ENCODE measurements around the gene PPM1N. TPM values are rescaled to one million over a fixed set of nuclear protein-coding genes. Genes with fewer than 3 reads are reported as not detected.
A peak's percentile ranks its signal among the peaks of the same experiment; 100 is the strongest.

The PPM1N gene
- total RNA-seq, 2 experiments from 2014 or later, result 3.7 to 4.2 TPM

DNA sequence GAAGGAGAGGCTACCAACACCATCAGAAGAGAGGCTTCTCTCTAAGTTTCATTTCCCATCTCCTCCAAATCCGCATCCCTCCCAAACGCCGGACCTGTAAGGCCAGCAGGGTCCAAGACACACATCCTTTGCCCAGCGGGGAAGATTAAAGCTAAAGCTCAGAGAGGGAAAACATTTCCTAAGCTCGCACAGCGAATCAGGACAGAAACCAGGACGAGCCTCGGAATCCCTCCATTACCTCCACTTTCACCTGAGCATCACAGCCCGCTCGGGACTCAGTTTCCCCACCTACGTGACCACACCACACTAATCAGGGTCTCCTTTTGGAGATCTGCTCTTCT is 31.2 kb upstream of the PPM1N start:
- H3K36me3 Mint-ChIP-seq (ENCODE audit: low read depth), result peaks cover 10% of the 10 kb centered on the region
- no peak for DNase-seq
- no peaks in the 10 kb centered on the region for H3K9me3 Mint-ChIP-seq

DNA sequence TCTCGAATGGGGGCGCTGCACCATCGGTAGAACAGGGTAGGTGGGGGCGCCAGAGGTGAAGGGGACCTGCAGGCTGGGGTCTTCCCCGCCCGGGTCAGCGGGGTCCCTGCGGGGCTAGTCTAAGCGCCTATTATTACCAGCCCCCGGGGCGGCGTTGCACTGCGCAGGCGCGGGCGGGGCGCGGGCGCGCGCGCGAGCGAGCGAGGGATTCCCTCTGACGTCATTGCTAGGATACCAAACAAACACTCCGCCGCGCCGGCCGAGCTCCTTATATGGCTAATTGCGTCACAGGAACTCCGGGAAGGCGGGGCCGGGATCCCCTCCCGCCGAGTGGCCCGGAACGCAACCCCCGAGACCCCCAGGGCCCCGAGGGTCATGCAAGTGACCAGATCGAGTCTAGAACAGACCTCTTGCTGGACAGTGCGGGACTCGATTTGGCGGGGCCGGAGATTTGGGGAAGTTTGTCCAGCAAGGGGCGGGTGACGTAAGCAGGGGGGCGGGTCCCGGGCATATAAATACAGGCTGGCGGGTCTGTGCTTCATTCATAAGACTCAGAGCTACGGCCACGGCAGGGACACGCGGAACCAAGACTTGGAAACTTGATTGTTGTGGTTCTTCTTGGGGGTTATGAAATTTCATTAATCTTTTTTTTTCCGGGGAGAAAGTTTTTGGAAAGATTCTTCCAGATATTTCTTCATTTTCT is 30.6 kb upstream of the PPM1N start, which contains the start of gene FOSB:
FOSB (plus strand) TSS at position 541 of the 703 bp plus-strand sequence. CDS start 591 bp downstream, outside the sequence.
- CTCF ChIA-PET, result interaction anchor here (0.6 to 5.2 kb wide), 14 partner anchors 9 to 213 kb away, joined by 3 to 64 read pairs (median 5); no protein-coding TSS in a partner anchor
- POLR2A ChIA-PET, result interaction anchor here (0.6 to 3.4 kb wide), 11 partner anchors 11 to 191 kb away, joined by 3 to 29 read pairs (median 5); no protein-coding TSS in a partner anchor

More for the DNA sequence above, 31.2 kb upstream of the PPM1N start:
- Mint-ChIP-seq H3K27ac (peak overlapping the region; percentile 52), H3K4me1 (ENCODE audit: low read depth) (peaks cover 31% of the 10 kb centered on the region), H3K4me3 (peak overlapping the region; percentile 86), H3K27me3 (no peaks in the 10 kb centered on the region)
- POLR2A ChIA-PET, result interaction anchor here (0.6 to 3.3 kb wide), 7 partner anchors 11 to 191 kb away, joined by 3 to 16 read pairs (median 5); no protein-coding TSS in a partner anchor
- no peak for ATAC-seq
- TF ChIP-seq, protein P1, sequence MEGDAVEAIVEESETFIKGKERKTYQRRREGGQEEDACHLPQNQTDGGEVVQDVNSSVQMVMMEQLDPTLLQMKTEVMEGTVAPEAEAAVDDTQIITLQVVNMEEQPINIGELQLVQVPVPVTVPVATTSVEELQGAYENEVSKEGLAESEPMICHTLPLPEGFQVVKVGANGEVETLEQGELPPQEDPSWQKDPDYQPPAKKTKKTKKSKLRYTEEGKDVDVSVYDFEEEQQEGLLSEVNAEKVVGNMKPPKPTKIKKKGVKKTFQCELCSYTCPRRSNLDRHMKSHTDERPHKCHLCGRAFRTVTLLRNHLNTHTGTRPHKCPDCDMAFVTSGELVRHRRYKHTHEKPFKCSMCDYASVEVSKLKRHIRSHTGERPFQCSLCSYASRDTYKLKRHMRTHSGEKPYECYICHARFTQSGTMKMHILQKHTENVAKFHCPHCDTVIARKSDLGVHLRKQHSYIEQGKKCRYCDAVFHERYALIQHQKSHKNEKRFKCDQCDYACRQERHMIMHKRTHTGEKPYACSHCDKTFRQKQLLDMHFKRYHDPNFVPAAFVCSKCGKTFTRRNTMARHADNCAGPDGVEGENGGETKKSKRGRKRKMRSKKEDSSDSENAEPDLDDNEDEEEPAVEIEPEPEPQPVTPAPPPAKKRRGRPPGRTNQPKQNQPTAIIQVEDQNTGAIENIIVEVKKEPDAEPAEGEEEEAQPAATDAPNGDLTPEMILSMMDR (IDR thresholded peaks at IDR 0.05), result no peak
- intact Hi-C loops (cut with micrococcal nuclease), result no loop called here
- CTCF ChIA-PET, result interaction anchor here (0.6 to 5.2 kb wide), 13 partner anchors 9 to 213 kb away, joined by 3 to 64 read pairs (median 5); no protein-coding TSS in a partner anchor

DNA sequence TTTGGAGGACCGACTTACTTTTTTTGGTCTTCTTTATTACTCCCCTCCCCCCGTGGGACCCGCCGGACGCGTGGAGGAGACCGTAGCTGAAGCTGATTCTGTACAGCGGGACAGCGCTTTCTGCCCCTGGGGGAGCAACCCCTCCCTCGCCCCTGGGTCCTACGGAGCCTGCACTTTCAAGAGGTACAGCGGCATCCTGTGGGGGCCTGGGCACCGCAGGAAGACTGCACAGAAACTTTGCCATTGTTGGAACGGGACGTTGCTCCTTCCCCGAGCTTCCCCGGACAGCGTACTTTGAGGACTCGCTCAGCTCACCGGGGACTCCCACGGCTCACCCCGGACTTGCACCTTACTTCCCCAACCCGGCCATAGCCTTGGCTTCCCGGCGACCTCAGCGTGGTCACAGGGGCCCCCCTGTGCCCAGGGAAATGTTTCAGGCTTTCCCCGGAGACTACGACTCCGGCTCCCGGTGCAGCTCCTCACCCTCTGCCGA is 30.0 kb upstream of the PPM1N start:
- Mint-ChIP-seq H3K4me3 (peak overlapping the region; percentile 86), H3K4me1 (ENCODE audit: low read depth) (peaks cover 34% of the 10 kb centered on the region), H3K36me3 (ENCODE audit: low read depth) (peaks cover 17% of the 10 kb centered on the region), H3K27ac (peak overlapping the region; percentile 93), H3K9me3 (no peaks in the 10 kb centered on the region), H3K27me3 (peaks cover 5% of the 10 kb centered on the region)
- CTCF ChIA-PET, result interaction anchor here (0.7 to 5.2 kb wide), 16 partner anchors 10 to 212 kb away, joined by 3 to 64 read pairs (median 5); no protein-coding TSS in a partner anchor
- POLR2A ChIA-PET, result interaction anchor here (1.2 to 3.4 kb wide), 8 partner anchors 10 to 174 kb away, joined by 3 to 29 read pairs (median 10); no protein-coding TSS in a partner anchor
- TF ChIP-seq, protein P1 (IDR thresholded peaks at IDR 0.05), result no peak
- ATAC-seq (peak; percentile 1), DNase-seq (peak; percentile 62)
- intact Hi-C loops (cut with micrococcal nuclease), result no loop called here

More for the DNA sequence above, 30.6 kb upstream of the PPM1N start, which contains the start of gene FOSB:
- TF ChIP-seq, protein P1 (IDR thresholded peaks at IDR 0.05), result no peak
- intact Hi-C loops (cut with micrococcal nuclease), result no loop called here
- Mint-ChIP-seq H3K4me3 (peak within 1 kb of the TSS; percentile 86), H3K27ac (peak within 1 kb of the TSS; percentile 93), H3K27me3 (peaks cover under 1% of the 10 kb centered on the region), H3K36me3 (ENCODE audit: low read depth) (peaks cover 13% of the 10 kb centered on the region), H3K4me1 (ENCODE audit: low read depth) (peaks cover 32% of the 10 kb centered on the region), H3K9me3 (no peaks in the 10 kb centered on the region)
- ATAC-seq (peak; percentile 24), DNase-seq (peak; percentile 96)

DNA sequence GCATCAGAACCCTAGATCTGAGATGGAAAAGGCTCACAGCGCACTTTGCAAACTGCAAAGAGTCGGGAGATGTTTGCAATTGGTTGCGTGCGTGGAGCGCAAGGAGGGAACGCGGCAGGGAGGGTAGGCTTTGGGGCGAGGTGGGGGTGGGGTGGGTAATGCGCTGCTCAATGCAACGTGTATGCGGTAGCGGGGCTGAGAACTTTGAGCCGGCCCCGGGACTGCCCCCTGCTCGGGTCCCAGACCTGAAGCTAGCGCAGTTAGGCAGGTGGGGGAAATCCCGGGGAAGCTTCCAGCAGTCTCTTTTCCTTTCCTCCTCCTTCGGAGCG is 29.5 kb upstream of the PPM1N start:
- POLR2A ChIA-PET, result interaction anchor here (1.0 to 3.4 kb wide), 8 partner anchors 9 to 173 kb away, joined by 4 to 29 read pairs (median 10); no protein-coding TSS in a partner anchor
- intact Hi-C loops (cut with micrococcal nuclease), result no loop called here
- DNase-seq (peak; percentile 87), ATAC-seq (peak; percentile 60)
- no peaks in the 10 kb centered on the region for H3K9me3 Mint-ChIP-seq
- peak overlapping the region; percentile 86 for H3K4me3 Mint-ChIP-seq
- H3K27me3 Mint-ChIP-seq, result peaks cover 5% of the 10 kb centered on the region
- peaks cover 34% of the 10 kb centered on the region for H3K4me1 Mint-ChIP-seq (ENCODE audit: low read depth)
- H3K36me3 Mint-ChIP-seq (ENCODE audit: low read depth), result peaks cover 17% of the 10 kb centered on the region
- CTCF ChIA-PET, result interaction anchor here (0.6 to 5.2 kb wide), 13 partner anchors 10 to 300 kb away, joined by 3 to 64 read pairs (median 5); partner anchors contain the start of gene SIX5
- TF ChIP-seq, protein P1 (IDR thresholded peaks at IDR 0.05), result no peak
- H3K27ac Mint-ChIP-seq, result peak overlapping the region; percentile 93
